IMR-90 (cell line): ENCODE measurements around the gene CD209. TPM values are rescaled to one million over a fixed set of nuclear protein-coding genes. Genes with fewer than 3 reads are reported as not detected.

ENCODE experiments used
- ATAC-seq: fragments of 200-7000 bp; cut with Tn5 transposase; 2 replicates; pipeline ENCODE4 v1.9.1; 2020; ENCODE audit warnings: low read depth, mild to moderate bottlenecking, moderate library complexity
- BruUV-seq: library from RNA; stranded (reverse); fragments of 400-500 nt; replicated peaks from 2 replicates; lab custom pipeline; 2021; lab: Mats Ljungman, UMichigan
- CTCF ChIA-PET: fragments of 300-600 bp; formaldehyde crosslinking; extraction: SDS; loops from one replicate; lab custom pipeline; 2021; ENCODE audit warnings: antibody characterized with exemption; lab: Yijun Ruan, JAX
- POLR2A ChIA-PET: fragments of 300-600 bp; sonication (Branson Sonifier 250); formaldehyde crosslinking; loops from one replicate; lab custom pipeline; 2022; ENCODE audit warnings: antibody characterized with exemption; ENCODE audit not compliant: unreplicated experiment; lab: Charles Lee
- DNase-seq: peaks from one replicate; pipeline ENCODE4 v3.0.0; 2013
- H2AFZ ChIP-seq: replicated peaks from 2 replicates; pipeline ENCODE3; 2013; ENCODE audit warnings: low read length, mild to moderate bottlenecking; ENCODE audit not compliant: poor library complexity
- H2AK5ac ChIP-seq: 2 replicates; pipeline ENCODE4 v1.6.1; 2013; ENCODE audit warnings: low read depth, low read length, inconsistent platforms
- H2AK9ac ChIP-seq: replicated peaks from 2 replicates; pipeline ENCODE3; 2013; ENCODE audit warnings: mild to moderate bottlenecking, low read depth, low read length, moderate library complexity; ENCODE audit not compliant: poor library complexity
- H2BK120ac ChIP-seq: 2 replicates; pipeline ENCODE4 v1.6.1; 2013; ENCODE audit warnings: low read depth, low read length, inconsistent platforms
- H2BK15ac ChIP-seq: 3 replicates; pipeline ENCODE4 v1.6.1; 2013; ENCODE audit warnings: low read depth, low read length, inconsistent platforms
- H2BK20ac ChIP-seq: 2 replicates; pipeline ENCODE4 v1.6.1; 2013; ENCODE audit warnings: low read depth, mild to moderate bottlenecking, inconsistent platforms, low read length, moderate library complexity
- H2BK5ac ChIP-seq: 2 replicates; pipeline ENCODE4 v1.6.1; 2013; ENCODE audit warnings: mild to moderate bottlenecking, low read depth, low read length, inconsistent platforms; ENCODE audit not compliant: poor library complexity, severe bottlenecking
- H3K14ac ChIP-seq: replicated peaks from 2 replicates; pipeline ENCODE4 v1.6.1; 2013; ENCODE audit warnings: low read depth, low read length, inconsistent platforms
- H3K18ac ChIP-seq: 2 replicates; pipeline ENCODE4 v1.6.1; 2013; ENCODE audit warnings: low read depth, low read length, control low read depth
- H3K23ac ChIP-seq: 2 replicates; pipeline ENCODE4 v1.6.1; 2013; ENCODE audit warnings: low read depth, low read length, inconsistent platforms
- H3K27ac ChIP-seq: 2 replicates; pipeline ENCODE4 v1.5.1; 2013; ENCODE audit warnings: mild to moderate bottlenecking, control low read depth, low read length; ENCODE audit not compliant: insufficient read depth
- H3K27me3 ChIP-seq: 2 replicates; pipeline ENCODE4 v1.6.1; 2013; ENCODE audit warnings: low read length; ENCODE audit not compliant: control insufficient read depth, insufficient read depth
- H3K36me3 ChIP-seq: 2 replicates; pipeline ENCODE4 v1.6.1; 2013; ENCODE audit warnings: low read length, mixed read lengths; ENCODE audit not compliant: control insufficient read depth, insufficient read depth
- H3K4ac ChIP-seq: 2 replicates; pipeline ENCODE4 v1.6.1; 2013; ENCODE audit warnings: low read depth, low read length, inconsistent platforms
- H3K4me1 ChIP-seq: 2 replicates; pipeline ENCODE4 v1.6.1; 2013; ENCODE audit warnings: low read length, mixed read lengths; ENCODE audit not compliant: control insufficient read depth, insufficient read depth
- H3K4me2 ChIP-seq: 2 replicates; pipeline ENCODE4 v1.6.1; 2013; ENCODE audit warnings: low read depth, mild to moderate bottlenecking, control low read depth, low read length, moderate library complexity
- H3K4me3 ChIP-seq: 2 replicates; pipeline ENCODE4 v1.5.1; 2013; ENCODE audit warnings: low read depth, mild to moderate bottlenecking, control low read depth, low read length, moderate library complexity; ENCODE audit not compliant: insufficient read depth
- H3K56ac ChIP-seq: 2 replicates; pipeline ENCODE4 v1.6.1; 2013; ENCODE audit warnings: low read length, inconsistent platforms; ENCODE audit not compliant: insufficient read depth; ENCODE audit errors: extremely low read depth
- H3K79me1 ChIP-seq, 2 experiments: 2 replicates each; pipeline ENCODE4 v1.6.1; 2013; ENCODE audit warnings: low read length in 2 of 2, inconsistent platforms in 1 of 2, low read depth in 1 of 2
- H3K9ac ChIP-seq: 2 replicates; pipeline ENCODE4 v1.6.1; 2013; ENCODE audit warnings: low read depth, low read length, control low read depth
- H3K9me1 ChIP-seq: 2 replicates; pipeline ENCODE4 v1.6.1; 2013; ENCODE audit warnings: low read length, inconsistent platforms; ENCODE audit not compliant: insufficient read depth
- H3K9me3 ChIP-seq: 2 replicates; pipeline ENCODE4 v1.6.1; 2013; ENCODE audit warnings: low read length; ENCODE audit not compliant: control insufficient read depth, insufficient read depth
- H4K20me1 ChIP-seq: 2 replicates; pipeline ENCODE4 v1.6.1; 2013; ENCODE audit warnings: low read length, inconsistent platforms; ENCODE audit not compliant: insufficient read depth
- H4K5ac ChIP-seq: 2 replicates; pipeline ENCODE4 v1.6.1; 2013; ENCODE audit warnings: mild to moderate bottlenecking, low read depth, low read length, control low read depth
- H4K8ac ChIP-seq, 2 experiments: 2 replicates each; pipeline ENCODE4 v1.6.1; 2013; ENCODE audit warnings: low read depth in 2 of 2, low read length in 2 of 2, control low read depth in 1 of 2, inconsistent platforms in 1 of 2
- H4K91ac ChIP-seq: 2 replicates; pipeline ENCODE4 v1.6.1; 2013; ENCODE audit warnings: low read depth, low read length, inconsistent platforms; ENCODE audit not compliant: insufficient read depth
- ELK1 ChIP-seq: fragments of 150-350 bp; IDR thresholded peaks from 2 replicates; pipeline ENCODE4 v1.6.1; 2016; ENCODE audit warnings: low read depth, mild to moderate bottlenecking, low read length, moderate library complexity, borderline replicate concordance
- MAFK ChIP-seq: IDR thresholded peaks from 2 replicates; pipeline ENCODE4 v1.6.1; 2012; ENCODE audit warnings: low read depth, low read length, improper control_type of control experiment
- NFE2L2 ChIP-seq: fragments of 150-350 bp; IDR thresholded peaks from 2 replicates; pipeline ENCODE4 v1.6.1; 2016; ENCODE audit warnings: low read depth, mild to moderate bottlenecking, low read length
- RCOR1 ChIP-seq: IDR thresholded peaks from 2 replicates; pipeline ENCODE4 v1.6.1; 2012; ENCODE audit warnings: mild to moderate bottlenecking, low read length, improper control_type of control experiment; ENCODE audit not compliant: insufficient replicate concordance
- USF2 ChIP-seq: fragments of 150-350 bp; IDR thresholded peaks from 2 replicates; pipeline ENCODE4 v1.6.1; 2017; ENCODE audit warnings: mild to moderate bottlenecking, antibody characterized with exemption, low read length, low read depth
- WGBS, 2 experiments: methylation state at CpG; one replicate each; pipeline versions ENCODE4 v1.1.5 to v1.1.7; 2013; ENCODE audit warnings: missing lambda C conversion rate in 2 of 2; ENCODE audit not compliant: insufficient read length in 1 of 2; ENCODE audit errors: extremely low coverage in 2 of 2; 5-methylcytosine and 5-hydroxymethylcytosine counted together
- dilution Hi-C: fragments of 300-500 bp; cut with HindIII; formaldehyde crosslinking; loops from one replicate; pipeline ENCODE4 v1.14.3; 2018; ENCODE audit warnings: low sequenced_read_pairs; ENCODE audit not compliant: unreplicated experiment
- in situ Hi-C: fragments of 300-500 bp; cut with MboI; formaldehyde crosslinking; loops from 3 replicates; pipeline ENCODE4 v1.14.3; 2019; ENCODE audit warnings: low sequenced_read_pairs, inconsistent platforms, mixed read lengths
- intact Hi-C: fragments of 100-400 bp; cut with micrococcal nuclease; formaldehyde crosslinking; loops from 2 replicates; pipeline ENCODE4 v1.10.0; 2022
- polyA plus RNA-seq, 3 experiments: library from polyadenylated mRNA; depleted of rRNA; stranded (reverse); fragments of >200 nt; gene quantifications; 2 replicates each; pipeline ENCODE4 v1.2.3, GENCODE V29; 2012; ENCODE audit warnings: low replicate concordance in 1 of 3
- total RNA-seq: library from RNA; depleted of rRNA; stranded (reverse); fragments of >200 nt; gene quantifications from 2 replicates; pipeline ENCODE4 v1.2.3, GENCODE V29; 2012

Gene CD209
- total and polyA plus RNA-seq, 2 of the 4 experiments (the other 2 are of a cell fraction), result not detected

GRCh38 chr19:7704280-7705060 is 42.9 kb downstream of the CD209 start:
- H2AFZ ChIP-seq, result no peak overlapping the region
- no peak overlapping the region for H4K5ac ChIP-seq
- H3K4ac ChIP-seq, result no peak overlapping the region
- no peak overlapping the region for H3K23ac ChIP-seq
- no peak overlapping the region for H2BK15ac ChIP-seq
- DNase-seq, result no peak
- H3K9me1 ChIP-seq, result no peaks in the 10 kb centered on the region
- intact Hi-C loops, result no loop called here
- H3K79me1 ChIP-seq, result no peaks in the 10 kb centered on the region
- ATAC-seq, result no peak
- no peak overlapping the region for H3K27ac ChIP-seq
- no peaks in the 10 kb centered on the region for H3K36me3 ChIP-seq
- H3K4me3 ChIP-seq, result no peak overlapping the region
- H4K91ac ChIP-seq, result no peak overlapping the region
- no peak overlapping the region for H4K8ac ChIP-seq
- H3K56ac ChIP-seq, result no peak overlapping the region
- no peak overlapping the region for H2BK120ac ChIP-seq
- H4K20me1 ChIP-seq, result no peaks in the 10 kb centered on the region
- no TSS peak for BruUV-seq
- in situ Hi-C loops, result no loop called here
- dilution Hi-C loops, result no loop called here
- H2BK20ac ChIP-seq, result no peak overlapping the region
- no peaks in the 10 kb centered on the region for H3K4me1 ChIP-seq
- CTCF ChIA-PET, result no interaction called here
- WGBS, 2 experiments, result 100% methylated on average over 2 of the region's 6 CpGs; no CpG with 5 or more reads in 1 of the 2 experiments
- no peak overlapping the region for H2AK5ac ChIP-seq
- POLR2A ChIA-PET, result no interaction called here
- no peak overlapping the region for H3K4me2 ChIP-seq
- peaks cover 10% of the 10 kb centered on the region; the same call in 1 of the 2 replicates for H3K27me3 ChIP-seq
- no peak overlapping the region for H2AK9ac ChIP-seq
- no peak for TF ChIP-seq RCOR1
- TF ChIP-seq MAFK, result no peak
- no peak for TF ChIP-seq USF2
- no peak for TF ChIP-seq ELK1
- TF ChIP-seq NFE2L2, result no peak
- no peaks in the 10 kb centered on the region for H3K9me3 ChIP-seq
- H3K9ac ChIP-seq, result no peak overlapping the region
- H3K14ac ChIP-seq, result no peak overlapping the region
- H3K18ac ChIP-seq, result no peak overlapping the region
- H2BK5ac ChIP-seq, result no peak overlapping the region
